GM18505 (cell line): ENCODE data around the gene FA2H.

Source experiments
- ATAC-seq: cut with Tn5 transposase; IDR thresholded peaks from one replicate; pipeline ENCODE4 v1.9.1; 2021; ENCODE audit not compliant: unreplicated experiment
- POLR2A ChIP-seq: IDR thresholded peaks from 4 replicates; pipeline ENCODE4 v1.6.1; 2011; ENCODE audit warnings: borderline replicate concordance; ENCODE audit not compliant: insufficient read depth, insufficient read length; ENCODE audit errors: extremely low read depth

FA2H gene

GRCh38 chr16:74743668-74744299 is 30.8 kb downstream of the FA2H start:
- no peak for TF ChIP-seq POLR2A
- no peak for ATAC-seq

GRCh38 chr16:74743045-74743667 is 31.5 kb downstream of the FA2H start:
- TF ChIP-seq POLR2A = no peak
- ATAC-seq = no peak

DNA sequence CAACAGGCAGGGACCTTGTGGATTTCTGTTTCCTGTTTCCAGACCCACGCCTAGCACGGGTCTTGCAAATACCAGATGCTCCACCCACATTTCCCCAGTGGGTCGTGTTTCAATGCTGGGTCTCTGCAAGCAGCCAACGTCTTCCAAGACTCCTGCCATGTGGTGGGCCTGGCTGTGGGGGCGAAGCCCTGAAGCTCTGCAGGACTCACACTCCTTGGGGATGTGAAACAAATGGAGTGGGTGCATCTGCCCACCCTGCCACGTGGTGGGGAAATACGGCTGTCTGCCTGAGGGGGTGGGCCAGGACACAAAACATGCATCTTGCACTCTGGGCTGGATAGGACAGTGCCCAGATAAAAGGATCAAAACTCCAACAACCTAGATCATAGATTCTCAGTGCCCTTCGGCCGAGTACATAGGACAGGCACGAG is 32.6 kb downstream of the FA2H start:
- ATAC-seq = no peak
- TF ChIP-seq POLR2A = no peak

DNA sequence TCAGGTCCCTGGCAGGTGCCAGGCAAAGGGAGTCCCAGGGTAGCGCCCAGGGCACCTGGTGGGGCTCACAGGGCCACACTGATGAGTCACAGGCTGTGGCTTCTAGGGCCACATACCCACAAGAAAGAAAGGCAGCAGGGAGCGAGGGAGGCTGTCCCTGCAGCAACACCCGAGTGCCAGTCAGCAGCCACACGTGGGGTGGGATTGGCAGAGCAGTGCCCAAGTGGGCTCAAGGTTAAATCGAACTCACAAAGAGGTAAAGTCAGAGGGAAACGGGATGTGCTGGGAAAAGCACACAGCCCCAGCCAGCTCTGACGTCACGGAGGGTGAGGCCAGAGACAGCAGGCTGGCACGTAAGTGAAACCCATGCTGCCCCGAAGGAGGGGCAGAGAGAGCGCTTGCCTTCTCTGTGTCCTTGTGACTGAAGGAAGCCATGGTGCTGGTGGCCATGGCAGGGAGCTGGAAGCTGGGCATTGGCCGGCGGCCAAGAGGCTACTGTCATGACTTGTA is 33.8 kb downstream of the FA2H start:
- ATAC-seq = no peak
- TF ChIP-seq POLR2A = no peak

GRCh38 chr16:74739275-74739674 is 35.3 kb downstream of the FA2H start:
- no peak for TF ChIP-seq POLR2A
- ATAC-seq = no peak

- ATAC-seq = no peak
- no peak for TF ChIP-seq POLR2A
These were observed 35.8 kb downstream of the FA2H start for GRCh38 chr16:74738816-74739215.

DNA sequence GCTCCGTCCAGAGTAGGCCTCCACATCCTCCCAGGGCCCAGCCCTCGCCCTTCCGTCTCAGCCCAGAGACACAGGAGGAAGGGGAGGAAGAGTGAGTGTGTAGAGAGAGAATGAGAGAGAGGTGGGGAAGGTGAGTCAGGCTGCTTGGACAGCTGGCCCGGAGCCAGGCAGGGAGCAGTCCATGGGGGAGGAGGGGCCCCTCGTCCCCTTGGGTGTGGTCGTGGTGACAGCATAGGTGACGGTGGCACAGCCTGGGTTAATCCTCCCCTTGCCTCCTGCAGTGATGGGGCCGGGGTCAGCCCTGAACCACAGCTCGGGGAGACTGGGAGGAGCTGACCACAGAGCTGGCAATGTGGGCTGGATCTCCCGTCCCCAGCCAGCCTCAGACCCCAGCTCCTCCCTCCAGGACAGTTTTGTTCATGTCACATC is 36.5 kb downstream of the FA2H start:
- no peak for TF ChIP-seq POLR2A
- ATAC-seq = no peak

DNA sequence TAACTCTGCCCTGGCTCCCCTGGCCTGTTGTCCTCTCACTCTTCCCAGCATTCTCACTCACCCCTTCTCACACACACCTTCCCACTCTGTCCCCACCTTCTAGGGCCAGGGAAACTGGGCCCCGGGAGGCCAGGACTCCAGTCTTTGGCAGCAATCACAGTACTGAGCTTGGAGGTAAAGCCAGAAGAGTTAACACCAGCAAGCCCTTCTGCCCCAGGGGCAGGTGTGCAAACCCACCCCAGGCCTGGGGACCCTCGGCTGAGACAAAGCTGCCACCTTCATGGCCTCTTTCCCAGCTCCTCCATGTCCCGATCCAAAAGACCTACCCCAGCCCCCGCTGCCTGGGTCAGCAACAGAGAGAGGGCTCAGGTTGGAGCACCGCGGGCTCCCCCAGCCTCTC is 37.1 kb downstream of the FA2H start:
- ATAC-seq = no peak
- no peak for TF ChIP-seq POLR2A

DNA sequence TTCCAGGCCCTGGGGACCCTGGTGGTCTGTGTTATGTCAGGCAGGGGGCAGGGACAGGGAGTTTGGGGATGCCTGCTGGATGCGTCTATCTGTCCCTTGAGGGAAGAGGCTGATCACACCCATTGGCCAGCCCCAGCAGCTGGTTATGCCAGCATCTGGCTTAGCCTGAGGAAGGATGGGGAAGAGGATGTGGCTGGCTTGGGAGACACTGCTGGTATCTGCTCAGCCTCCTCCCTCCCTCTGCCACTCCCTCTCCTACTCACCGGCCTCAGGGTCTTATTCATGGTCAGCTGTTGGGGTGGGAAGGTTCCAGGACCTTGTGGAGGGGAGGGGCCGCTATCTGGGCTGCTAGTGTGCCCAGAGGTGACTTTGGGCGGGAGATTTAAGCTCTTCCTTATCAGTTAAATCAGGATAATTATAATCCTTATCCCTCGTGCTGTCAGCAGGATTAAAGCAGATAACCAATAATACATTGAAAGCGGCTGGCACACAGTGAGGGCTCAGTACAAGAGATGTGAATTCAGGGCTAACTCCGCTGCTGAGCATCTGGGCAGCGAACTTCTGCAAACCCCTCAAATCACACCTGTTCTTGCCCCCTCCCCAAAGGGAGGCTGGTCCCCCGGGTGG is 38.0 kb downstream of the FA2H start:
- ATAC-seq = no peak
- no peak for TF ChIP-seq POLR2A

GRCh38 chr16:74735554-74735953 is 39.1 kb downstream of the FA2H start:
- ATAC-seq = no peak
- no peak for TF ChIP-seq POLR2A

DNA sequence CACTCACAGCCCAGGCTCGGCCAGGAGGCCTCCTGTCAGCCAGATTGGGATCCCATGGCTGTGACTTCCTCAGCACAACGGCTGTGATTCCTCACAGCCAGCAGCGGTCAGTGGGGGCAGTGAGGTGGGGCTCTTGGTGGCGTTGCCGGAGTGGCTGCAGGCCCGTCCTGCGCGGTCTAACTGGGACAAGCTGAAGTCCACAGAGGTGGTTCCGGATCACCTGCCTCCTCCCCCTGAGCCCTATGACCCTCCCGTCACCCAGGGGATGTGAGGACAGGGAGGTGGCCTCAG is 39.5 kb downstream of the FA2H start:
- no peak for TF ChIP-seq POLR2A
- ATAC-seq = no peak

- TF ChIP-seq POLR2A = no peak
- no peak for ATAC-seq
These were observed 40.1 kb downstream of the FA2H start for GRCh38 chr16:74734361-74735161.

DNA sequence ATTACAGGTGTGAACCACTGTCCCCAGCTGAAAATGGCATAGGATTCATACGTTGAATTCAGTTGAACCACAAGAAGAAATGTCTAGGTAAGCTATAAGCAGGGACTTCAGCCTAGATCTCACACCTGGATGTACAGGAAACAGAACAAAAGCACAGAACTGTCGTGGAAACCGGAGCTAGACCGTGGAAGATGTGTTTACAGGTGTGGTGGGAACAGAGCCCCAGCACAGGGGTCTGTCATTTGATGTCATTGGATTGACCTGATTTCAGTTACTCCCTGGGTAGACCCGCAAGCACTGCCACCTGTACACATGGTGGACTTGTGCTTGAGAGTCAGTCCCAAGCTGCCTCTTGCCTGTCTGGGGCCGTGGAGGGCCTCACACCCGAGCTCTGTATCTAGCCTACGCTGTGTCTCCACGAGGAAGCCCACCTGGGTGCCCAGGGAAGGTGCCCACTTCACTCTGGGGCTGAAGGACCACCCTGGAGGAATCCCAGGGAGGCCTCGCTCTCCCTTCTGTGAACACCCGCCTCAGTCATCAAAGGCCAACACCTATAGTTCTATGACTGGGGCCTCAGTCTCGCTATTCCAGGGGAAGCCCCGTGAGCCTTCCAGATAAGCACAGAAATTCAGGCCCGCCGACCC is 41.8 kb downstream of the FA2H start:
- TF ChIP-seq POLR2A = no peak
- ATAC-seq = no peak
